GM21786 (cell line): ENCODE data around the gene NPPA.

Experiments used
- ATAC-seq: cut with Tn5 transposase; IDR thresholded peaks from one replicate; pipeline ENCODE4 v1.9.1; 2021; ENCODE audit not compliant: unreplicated experiment

NPPA gene

DNA sequence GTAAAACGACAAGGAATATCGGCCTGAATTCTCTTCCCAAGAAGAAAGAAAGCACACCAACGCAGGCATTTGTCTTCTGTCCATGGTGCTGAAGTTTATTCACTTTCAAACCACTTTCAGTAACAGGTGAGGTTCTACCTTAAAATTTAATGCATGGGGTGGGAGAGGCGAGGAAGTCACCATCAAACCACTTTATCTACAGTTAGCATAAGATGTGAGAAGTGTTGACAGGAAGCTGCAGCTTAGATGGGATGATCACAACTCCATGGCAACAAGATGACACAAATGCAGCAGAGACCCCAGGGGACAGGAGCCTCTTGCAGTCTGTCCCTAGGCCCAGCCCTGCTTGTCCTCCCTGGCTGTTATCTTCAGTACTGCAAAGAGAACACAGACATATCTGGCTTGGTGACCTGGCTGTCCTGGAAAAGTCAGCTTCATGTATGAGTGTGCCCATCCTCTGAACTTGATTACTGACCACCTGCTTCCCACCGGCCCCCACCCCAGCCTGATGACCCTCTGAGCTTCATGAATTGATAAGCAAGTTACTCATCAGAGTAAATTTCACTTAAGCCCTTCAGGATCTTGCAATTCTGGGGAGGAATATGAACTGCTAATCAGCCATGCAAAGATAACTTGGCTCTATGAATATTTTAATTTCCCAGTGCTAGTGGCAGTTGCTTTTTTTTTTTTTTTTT lies 1.8 kb downstream of the NPPA start:
- no peak for ATAC-seq

DNA sequence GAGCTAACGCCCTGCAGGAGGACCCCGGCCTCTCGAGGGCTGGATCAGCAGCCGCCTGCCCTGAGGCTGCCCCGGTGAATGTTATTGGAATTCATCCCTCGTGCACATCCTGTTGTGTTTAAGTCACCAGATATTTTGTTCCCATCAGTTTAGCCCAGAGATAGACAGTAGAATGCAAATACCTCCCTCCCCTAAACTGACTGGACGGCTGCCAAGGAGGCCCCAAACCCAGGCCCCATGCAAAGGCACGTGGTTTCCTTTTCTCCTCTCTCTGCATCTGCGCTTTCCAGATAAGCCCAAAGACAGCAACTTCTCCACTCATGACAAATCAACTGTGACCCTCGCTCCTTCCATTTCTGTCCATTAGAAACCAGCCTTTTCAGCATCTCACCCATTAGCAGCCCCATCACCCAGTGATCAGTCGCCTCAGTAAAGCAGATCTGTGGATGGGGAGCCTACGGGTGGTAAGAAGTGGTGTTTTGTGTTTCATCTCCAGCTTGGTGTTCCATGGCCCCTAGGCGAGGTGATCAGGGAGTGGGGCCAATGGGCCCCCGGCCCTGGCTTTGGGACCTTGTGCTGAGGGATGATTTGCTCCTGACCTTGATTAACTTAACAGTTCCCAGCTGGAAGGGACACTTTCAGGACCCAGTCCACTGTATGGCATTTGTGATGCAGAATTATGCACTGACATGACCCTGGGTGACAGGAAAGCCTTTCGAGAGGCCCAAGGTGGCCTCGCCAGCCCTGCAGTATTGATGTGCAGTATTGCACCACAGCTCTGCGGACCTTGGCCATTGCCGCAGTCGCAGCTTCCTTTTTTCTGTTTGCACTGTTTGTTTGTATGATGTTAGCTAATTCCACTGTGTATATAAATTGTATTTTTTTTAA lies 5.2 kb downstream of the NPPA start:
- no peak for ATAC-seq

DNA sequence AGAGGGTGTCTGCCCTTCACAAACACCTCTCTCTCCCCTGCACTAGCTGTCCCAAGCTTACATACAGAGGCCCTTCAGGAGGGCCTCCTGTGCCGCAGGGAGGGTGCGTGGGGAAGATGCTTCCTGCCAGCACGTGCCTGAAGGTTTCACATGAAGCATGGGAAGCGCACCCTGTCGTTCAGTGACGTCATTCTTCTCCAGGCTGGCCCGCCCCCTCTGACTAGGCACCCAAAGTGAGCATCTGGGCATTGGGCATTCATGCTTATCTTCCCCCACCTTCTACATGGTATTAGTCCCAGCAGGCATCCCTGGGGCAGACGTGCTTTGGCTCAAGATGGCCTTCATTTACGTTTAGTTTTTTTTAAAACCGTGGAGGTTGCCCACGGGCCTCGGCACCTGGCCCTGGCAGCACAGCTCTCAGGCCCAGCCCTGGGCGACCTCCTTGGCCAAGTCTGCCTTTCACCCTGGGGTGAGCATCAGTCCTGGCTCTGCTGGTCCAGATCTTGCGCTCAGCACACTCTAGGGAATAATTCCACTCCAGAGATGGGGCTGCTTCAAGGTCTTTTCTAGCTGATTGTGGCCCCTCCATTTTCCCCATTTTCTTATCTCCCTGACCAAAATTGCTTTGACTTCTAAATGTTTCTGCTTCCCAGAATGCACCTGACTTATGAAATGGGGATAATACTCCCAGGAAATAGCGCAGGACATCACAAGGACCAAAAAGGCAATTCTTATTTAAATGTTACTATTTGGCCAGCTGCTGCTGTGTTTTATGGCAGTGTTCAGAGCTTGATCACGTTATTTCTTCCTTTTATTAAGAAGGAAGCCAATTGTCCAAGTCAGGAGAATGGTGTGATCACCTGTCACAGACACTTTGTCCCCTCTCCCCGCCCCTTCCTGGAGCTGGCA lies 6.1 kb downstream of the NPPA start:
- no peak for ATAC-seq

DNA sequence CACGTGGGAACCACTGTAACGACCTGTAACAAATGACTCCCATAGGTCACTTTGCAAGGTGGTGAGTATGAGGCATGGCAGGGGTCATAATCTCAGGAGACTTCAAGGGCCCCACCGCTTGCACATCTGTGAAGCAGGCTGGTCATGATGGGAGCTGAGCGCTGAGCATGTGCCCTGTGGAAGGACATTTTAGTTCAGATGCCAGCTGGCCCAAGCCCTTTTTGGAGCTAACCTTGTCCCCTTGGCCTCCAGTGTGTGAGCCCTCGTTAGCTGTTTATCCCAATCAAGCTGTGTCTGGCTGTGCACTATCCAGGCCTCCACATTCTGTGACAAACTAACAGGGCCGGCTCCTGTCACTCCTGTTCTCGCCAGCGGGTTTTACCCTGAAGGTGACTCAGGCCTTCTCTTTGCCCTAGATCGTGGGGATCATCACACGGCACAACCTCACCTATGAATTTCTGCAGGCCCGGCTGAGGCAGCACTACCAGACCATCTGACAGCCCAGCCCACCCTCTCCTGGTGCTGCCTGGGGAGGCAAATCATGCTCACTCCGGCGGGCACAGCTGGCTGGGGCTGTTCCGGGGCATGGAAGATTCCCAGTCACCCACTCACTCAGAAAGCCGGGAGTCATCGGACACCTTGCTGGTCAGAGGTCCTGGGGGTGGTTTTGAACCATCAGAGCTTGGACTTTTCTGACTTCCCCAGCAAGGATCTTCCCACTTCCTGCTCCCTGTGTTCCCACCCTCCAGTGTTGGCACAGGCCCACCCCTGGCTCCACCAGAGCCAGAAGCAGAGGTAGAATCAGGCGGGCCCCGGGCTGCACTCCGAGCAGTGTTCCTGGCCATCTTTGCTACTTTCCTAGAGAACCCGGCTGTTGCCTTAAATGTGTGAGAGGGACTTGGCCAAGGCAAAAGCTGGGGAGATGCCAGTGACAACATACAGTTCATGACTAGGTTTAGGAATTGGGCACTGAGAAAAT lies 7.6 kb downstream of the NPPA start:
- ATAC-seq = no peak

DNA sequence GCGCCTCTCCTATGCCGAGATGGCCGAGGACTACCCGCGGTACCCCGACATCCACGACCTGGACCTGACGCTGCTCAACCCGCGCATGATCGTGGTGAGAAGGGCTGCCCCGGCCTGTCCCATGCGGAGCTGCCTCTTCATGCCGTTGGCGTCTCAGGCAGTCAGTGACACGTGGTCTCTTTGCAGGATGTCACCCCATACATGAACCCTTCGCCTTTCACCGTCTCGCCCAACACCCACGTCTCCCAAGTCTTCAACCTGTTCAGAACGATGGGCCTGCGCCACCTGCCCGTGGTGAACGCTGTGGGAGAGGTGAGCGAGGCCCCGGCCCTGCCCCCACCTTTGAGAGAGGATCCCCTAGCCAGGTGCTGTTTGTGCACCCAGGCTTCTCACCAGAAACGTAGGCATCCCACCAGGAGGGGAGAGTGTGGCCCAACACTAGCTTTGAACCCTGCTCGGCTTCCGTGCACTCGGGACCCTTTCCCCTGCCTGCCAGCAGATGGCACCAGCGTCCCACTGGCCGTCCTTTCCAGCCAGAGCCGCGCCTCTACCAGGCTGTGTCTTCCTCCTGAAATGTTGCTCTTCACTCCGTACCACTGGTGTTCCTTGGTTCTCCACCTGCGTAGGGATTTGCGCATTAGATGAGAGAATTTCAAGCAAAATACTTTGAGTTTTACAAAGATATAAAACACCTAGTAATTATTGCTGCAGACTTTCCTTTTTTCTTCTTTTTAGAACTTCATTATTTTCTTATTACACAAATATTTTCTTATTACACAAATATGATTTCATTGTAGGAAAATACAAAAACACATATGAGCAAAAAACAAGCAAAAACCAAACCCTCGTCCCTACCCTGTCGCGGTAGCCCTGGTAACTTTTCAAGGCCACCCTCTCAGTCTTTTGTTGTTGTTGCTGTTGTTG lies 9.0 kb downstream of the NPPA start:
- no peak for ATAC-seq

DNA sequence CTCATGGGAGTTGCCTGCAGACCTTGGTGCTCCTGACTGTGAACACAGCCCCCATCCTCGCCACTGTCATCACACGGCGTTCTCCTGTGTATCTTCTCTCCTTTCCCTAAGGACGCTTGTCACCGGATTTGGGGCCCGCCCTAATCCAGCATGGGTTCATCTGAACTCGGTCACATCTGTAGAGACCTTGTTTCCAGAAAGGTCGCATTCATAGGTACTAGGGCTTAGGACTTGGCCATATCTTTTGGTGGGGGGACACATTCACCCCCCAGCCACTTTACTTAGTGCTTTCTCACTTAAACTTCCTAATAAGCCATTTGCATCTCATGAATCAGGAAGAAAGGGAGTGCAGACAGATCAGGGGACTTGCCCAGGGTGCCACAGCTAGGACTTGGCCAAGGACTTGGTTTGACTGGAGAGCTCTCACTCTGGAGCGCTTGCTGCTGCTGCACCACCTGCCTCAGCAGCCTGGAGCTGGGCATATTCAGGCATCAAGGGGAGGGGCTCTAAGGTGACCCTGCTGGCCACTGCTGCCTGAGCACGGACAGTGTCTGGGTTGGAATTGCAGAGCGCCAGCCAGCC lies 9.7 kb downstream of the NPPA start:
- no peak for ATAC-seq

DNA sequence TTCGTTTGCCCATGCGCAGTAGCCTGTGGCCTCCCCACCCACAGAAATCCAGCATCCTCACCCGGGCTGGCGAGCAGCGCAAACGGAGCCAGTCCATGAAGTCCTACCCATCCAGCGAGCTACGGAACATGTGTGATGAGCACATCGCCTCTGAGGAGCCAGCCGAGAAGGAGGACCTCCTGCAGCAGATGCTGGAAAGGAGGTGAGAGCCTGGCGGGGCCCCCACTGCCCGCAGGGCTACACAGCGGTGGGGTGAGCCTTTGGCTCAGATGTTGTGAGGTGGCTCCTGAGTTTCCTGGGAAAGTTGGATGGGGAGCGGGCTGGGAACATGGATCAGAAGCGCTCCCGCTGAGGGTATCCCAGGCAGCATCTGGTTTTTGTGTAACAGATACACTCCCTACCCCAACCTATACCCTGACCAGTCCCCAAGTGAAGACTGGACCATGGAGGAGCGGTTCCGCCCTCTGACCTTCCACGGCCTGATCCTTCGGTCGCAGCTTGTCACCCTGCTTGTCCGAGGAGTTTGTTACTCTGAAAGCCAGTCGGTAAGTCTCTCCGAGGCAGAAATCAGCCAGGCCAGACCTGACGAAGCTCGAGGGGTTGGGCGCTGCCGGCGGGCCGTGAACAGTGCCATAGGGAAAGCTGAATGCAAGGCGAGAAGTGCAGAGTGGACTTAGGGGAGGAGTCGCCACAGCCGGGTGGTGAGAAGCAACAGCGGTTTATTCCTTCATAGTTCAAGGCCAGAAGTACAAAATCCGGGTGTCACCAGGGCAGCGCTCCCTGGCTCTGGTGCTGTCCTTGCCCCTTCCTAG lies 10.4 kb downstream of the NPPA start:
- no peak for ATAC-seq

DNA sequence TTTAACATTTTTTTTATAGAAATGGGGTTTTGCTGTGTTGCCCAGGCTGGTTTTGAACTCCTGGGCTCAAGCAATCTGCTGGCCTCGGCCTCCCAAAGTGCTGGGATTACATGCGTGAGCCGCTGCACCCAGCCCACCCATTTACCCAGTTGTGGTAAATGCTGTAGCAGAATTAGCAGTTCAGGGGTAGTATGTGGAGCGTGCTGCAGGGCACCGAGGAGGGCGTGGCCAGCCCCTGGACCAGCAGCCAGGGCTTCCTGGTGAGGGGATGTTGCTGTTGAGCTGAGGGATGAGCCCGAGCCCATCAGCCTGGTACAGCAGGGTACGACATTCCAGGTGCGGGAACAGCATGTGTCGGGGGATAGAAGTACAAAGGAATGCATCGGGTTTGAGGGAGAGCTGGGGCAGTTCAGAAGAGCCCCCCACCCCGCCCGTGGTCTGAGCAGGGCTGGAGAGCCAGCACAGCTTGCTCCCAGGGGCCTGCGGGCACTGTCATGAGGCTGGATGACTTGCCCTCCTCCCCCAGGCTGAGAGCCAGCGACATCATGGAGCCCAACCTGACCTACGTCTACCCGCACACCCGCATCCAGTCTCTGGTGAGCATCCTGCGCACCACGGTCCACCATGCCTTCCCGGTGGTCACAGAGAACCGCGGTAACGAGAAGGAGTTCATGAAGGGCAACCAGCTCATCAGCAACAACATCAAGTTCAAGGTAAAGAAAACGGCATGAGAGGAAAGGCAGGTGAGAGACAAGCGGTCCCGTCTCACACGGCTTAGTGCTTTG lies 11.9 kb downstream of the NPPA start:
- ATAC-seq = no peak

DNA sequence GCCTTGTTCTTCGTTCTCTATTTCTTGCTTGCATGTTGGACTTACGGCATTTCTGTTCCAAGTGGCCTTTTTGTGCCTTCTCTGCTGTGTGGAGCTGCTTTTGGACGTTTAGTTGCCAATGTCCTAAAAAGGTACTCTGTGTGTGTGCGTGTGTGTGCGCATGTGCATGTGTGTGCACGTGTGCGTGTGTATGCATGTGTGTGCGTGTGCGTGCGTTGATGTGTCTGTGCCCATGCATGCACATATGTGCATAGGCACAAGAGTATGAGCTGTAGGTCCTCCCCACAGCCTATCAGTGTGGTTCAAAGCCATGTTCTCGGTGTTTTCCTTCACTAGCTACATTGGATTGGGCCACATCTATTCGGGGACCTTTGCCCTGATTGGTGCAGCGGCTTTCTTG lies 13.7 kb downstream of the NPPA start:
- ATAC-seq = no peak

DNA sequence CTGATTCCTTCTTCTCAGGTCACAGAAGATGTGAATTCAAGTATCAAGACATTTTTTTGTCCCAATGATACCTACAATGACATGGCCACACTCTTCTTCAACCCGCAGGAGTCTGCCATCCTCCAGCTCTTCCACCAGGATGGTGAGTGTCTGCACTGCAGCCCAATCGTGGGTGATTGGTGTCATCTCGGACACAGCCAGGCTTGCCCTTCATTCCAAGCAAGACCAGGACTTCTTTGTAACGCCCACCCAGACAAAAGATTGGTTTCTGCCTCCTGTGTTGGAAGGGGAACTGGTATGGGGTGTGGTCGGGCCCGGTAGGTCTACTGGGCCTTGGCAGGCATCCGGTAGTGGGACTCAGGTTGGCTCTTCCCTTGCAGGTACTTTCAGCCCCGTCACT lies 14.1 kb downstream of the NPPA start:
- no peak for ATAC-seq

DNA sequence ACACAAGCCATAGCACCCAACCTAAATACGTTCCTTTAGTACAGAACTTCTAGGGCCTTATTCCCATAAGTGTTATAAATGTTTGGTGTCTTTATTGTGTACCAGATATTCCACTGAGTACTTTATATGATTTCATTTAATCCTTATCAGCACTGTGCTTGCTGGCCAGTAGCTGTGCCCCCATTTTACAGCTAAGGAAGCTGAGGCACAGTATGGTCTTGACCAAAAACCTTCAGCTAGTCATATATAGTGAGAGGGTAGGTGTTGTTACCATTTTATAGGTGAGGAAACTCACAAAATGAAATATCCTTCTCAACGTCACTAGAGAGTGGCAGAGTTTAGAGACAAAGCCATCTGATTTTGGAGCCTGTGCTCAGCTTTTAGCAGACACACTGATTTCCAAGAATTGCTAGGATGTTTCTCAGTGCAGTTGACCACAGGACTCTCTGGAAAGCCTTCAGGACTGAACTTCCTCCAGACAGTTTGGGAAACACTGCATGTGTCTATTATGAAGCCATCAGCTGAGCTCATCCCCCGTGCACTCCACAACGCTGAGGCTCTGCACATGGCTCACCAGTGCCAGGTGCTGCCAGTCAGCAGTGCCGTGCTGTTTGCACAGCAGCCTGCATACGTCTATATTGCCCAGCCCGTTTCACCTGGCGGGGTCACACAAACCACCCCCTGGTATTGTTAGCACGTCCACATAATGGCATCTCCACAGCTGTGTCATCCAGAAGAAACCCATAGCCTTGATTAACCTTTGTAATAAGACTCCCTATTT lies 15.4 kb downstream of the NPPA start:
- ATAC-seq = no peak

DNA sequence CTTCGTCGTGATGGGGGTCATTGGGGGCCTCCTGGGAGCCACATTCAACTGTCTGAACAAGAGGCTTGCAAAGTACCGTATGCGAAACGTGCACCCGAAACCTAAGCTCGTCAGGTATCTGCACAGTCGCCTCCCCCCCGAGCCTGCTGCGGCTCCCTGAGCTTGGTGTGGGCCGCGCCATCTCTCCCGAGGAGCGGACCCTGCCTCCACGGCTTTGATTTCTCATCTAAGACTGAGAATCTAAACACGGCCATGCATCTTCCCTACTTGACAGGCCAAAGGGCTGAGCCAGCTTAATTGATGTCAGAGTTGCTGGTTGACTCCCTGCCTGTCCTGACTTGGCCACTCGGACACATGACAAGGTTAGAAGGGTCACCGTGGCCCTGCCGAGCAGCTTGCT lies 19.1 kb downstream of the NPPA start:
- ATAC-seq = no peak

DNA sequence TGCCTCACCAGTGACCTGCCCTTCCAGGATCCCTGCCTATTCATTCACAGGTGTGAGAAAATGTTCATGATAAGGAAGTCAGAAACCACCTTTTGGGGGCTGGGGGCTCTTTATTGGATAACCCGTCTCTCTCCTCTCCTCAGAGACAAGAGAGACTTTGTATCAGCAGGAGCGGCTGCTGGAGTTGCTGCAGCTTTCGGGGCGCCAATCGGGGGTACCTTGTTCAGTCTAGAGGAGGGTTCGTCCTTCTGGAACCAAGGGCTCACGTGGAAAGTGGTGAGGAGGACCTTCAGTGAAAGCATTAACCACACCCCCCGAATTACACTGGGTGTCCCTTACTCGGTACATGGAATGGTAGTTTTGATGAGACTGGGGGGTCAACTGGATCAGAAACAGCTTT lies 20.6 kb downstream of the NPPA start:
- no peak for ATAC-seq

DNA sequence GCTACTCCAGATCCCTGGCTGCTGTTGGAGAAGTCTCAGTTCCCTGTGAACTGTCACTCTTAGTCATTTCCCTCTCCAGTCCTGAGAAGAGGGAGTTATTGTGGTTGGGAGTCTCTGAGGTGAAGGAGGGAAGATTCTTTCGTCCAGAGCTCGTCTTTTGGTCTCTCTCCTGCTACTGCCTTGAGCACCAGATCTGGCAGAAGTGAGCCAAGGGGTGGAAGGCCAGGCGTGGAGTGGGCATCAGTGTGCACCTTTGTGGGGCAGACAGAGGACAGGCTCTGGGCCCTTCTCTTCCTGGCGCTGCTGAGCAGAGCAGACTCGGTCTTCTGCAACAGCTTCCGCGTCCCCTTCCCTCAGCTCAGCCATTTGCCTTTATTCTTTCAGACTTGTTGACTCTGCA lies 22.5 kb downstream of the NPPA start:
- ATAC-seq = no peak

DNA sequence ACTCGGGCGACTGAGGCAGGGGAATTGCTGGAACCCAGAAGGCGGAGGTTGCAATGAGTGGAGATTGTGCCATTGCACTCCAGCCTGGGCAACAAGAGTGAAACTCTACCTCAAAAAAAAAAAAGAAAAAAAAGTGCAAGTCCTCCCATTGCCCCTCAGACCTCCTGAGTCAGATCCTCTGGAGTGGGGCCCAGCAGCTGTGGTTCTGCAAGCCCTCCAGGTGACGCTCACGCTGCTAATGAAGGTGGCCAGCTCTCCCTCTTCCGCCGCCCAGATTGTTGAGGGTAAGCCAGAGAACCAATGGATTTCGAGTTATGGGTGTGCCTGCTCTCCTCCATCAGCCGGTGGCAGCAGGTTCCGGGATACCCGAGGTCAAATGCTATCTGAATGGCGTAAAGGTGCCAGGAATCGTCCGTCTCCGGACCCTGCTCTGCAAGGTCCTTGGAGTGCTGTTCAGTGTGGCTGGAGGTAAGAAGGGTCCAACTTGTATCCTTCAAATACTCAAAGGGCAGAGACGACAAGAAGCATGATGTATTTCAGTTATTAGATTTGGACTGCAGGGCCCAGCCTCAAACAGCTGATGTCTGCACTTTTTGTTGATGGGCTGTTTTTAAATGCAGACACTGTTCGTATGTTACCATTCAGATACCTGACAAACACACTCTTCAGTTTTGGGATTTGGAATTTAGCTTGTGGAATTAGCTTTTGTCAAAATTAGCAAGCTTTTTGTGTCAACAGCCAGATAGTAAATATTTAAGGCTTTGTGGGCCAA lies 24.0 kb downstream of the NPPA start:
- ATAC-seq = no peak

DNA sequence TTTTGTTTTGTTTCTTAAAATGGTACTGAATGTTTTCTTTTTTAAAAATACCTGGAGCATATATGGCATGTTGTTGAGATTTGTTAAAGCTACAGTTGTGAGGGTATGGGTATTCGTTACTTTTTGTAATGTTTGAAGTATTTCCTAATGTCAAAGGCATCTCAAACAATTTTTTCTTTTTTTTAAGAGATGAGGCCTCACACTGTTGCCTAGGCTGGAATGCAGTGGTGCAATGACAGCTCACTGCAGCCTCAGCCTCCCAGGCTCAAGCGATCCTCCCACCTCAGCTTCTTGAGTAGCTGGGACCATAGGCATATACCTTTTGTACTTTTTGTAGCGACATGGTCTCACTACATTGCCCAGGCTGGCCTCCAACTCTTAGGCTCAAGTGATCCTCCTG lies 25.5 kb downstream of the NPPA start:
- no peak for ATAC-seq
